GM12891 (cell line): Measurements from ENCODE around the gene PPFIA2.

ENCODE experiments used
- POLR2A ChIP-seq: IDR thresholded peaks from 2 replicates; pipeline ENCODE4 v1.6.1; 2011; ENCODE audit warnings: low read depth, low read length, control low read depth
- POLR2AphosphoS5 ChIP-seq: IDR thresholded peaks from 2 replicates; pipeline ENCODE4 v1.6.1; 2011; ENCODE audit warnings: low read depth, low read length, control low read depth
- TAF1 ChIP-seq: IDR thresholded peaks from 2 replicates; pipeline ENCODE4 v1.6.1; 2011; ENCODE audit warnings: low read depth, low read length, control low read depth

- TF ChIP-seq POLR2A = no peak
- no peak for TF ChIP-seq POLR2AphosphoS5
- TF ChIP-seq TAF1 = no peak
These were observed 298.0 kb downstream of the PPFIA2 start for GRCh38 chr12:81461163-81461562.
